Caco-2 (cell line): ENCODE results near the gene RAB26. TPM values are rescaled to one million over a fixed set of nuclear protein-coding genes. Genes with fewer than 3 reads are reported as not detected.
"Not testable (repeated sequence)": the region's sequence is repeated elsewhere in the genome, so short reads cannot be mapped to it uniquely, and the experiment has no call there.

Experiments used
- BruUV-seq: library from RNA; stranded (reverse); fragments of 400-500 nt; replicated peaks from 2 replicates; lab custom pipeline; 2021; lab: Mats Ljungman, UMichigan
- CTCF ChIA-PET: fragments of 300-600 bp; sonication (Branson Sonifier 250); formaldehyde crosslinking; loops from one replicate; lab custom pipeline; 2022; ENCODE audit warnings: antibody characterized with exemption; lab: Charles Lee
- POLR2A ChIA-PET: fragments of 300-600 bp; sonication (Branson Sonifier 250); formaldehyde crosslinking; loops from one replicate; lab custom pipeline; 2022; ENCODE audit warnings: antibody characterized with exemption; lab: Charles Lee
- DNase-seq, 2 experiments: peaks; one replicate each; pipeline versions ENCODE4 v3.0.0 to v3.0.0-alpha.2; 2020 to 2022
- H3K27me3 ChIP-seq: replicated peaks from 2 replicates; pipeline ENCODE4 v1.6.0; 2011; ENCODE audit warnings: low read length; ENCODE audit not compliant: control insufficient read depth, insufficient read depth
- H3K36me3 ChIP-seq: 2 replicates; pipeline ENCODE4 v1.5.1; 2011; ENCODE audit warnings: low read length; ENCODE audit not compliant: control insufficient read depth, insufficient read depth
- H3K4me1 ChIP-seq: fragments of 250-450 bp; sonication (Bioruptor Pico); 2 replicates; pipeline ENCODE4 v1.5.1; 2020; ENCODE audit warnings: mild to moderate bottlenecking
- H3K4me3 ChIP-seq: 2 replicates; pipeline ENCODE4 v1.5.1; 2011; ENCODE audit warnings: low read depth, mild to moderate bottlenecking, control low read depth, low read length
- H3K9me3 ChIP-seq: fragments of 250-450 bp; sonication (Bioruptor Pico); 2 replicates; pipeline ENCODE4 v1.5.1; 2020; ENCODE audit warnings: mild to moderate bottlenecking, moderate library complexity
- H3K27ac Mint-ChIP-seq: one replicate; pipeline ENCODE4 v1.8.0; 2022; ENCODE audit warnings: mixed read lengths; ENCODE audit not compliant: unreplicated experiment
- H3K27me3 Mint-ChIP-seq: one replicate; pipeline ENCODE4 v1.8.0; 2022; ENCODE audit warnings: mixed read lengths; ENCODE audit not compliant: insufficient read depth, unreplicated experiment
- H3K36me3 Mint-ChIP-seq: one replicate; pipeline ENCODE4 v1.8.0; 2022; ENCODE audit warnings: mild to moderate bottlenecking, mixed read lengths; ENCODE audit not compliant: insufficient read depth, unreplicated experiment
- H3K4me1 Mint-ChIP-seq: one replicate; pipeline ENCODE4 v1.8.0; 2022; ENCODE audit warnings: low read depth, mixed read lengths; ENCODE audit not compliant: unreplicated experiment
- H3K4me3 Mint-ChIP-seq: one replicate; pipeline ENCODE4 v1.8.0; 2022; ENCODE audit warnings: mild to moderate bottlenecking, moderate library complexity, mixed read lengths; ENCODE audit not compliant: unreplicated experiment
- H3K9me3 Mint-ChIP-seq: one replicate; pipeline ENCODE4 v1.8.0; 2022; ENCODE audit warnings: mixed read lengths; ENCODE audit not compliant: unreplicated experiment
- intact Hi-C: fragments of 100-400 bp; cut with micrococcal nuclease; formaldehyde crosslinking; loops from one replicate; pipeline ENCODE4 v1.10.0; 2022; ENCODE audit not compliant: unreplicated experiment
- total RNA-seq: library from RNA; stranded (reverse); gene quantifications from 2 replicates; pipeline ENCODE4 v1.2.3, GENCODE V29; 2022

Gene RAB26
- total RNA-seq, 1 experiment from 2014 or later = 1.0 TPM

DNA sequence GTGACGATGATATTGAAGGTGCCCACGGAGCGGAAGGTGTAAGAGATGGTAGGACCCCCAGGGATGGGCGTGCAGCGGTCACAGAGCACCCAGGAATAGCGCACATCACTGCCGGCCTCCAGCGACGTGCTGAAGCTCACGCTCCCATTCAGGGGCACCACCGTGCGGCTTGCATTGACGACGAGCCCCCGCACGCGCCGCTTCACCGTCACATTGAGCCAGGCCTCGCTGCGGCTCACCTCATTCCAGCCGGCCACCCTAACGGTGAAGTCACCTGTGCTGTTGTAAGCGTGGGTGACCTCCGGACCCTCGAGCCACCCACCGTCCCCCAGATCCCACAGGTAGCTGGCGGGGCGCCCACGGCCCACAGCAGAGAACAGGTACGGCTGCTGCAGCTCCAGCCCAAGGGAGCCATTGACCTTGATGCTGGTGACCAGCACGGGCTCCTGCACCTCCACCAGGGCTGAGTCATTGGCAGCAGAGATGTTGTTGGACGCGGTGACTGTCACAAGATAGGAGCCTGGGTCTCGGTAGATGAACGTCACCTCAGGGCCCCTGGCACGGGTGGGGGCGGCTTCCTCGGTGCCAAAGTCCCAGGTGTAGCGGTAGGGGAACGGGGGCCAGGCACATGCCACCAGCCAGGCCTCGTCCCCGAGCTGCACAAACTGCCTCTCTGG, 38.0 kb upstream of the RAB26 start:
- H3K9me3 Mint-ChIP-seq, H3K9me3 ChIP-seq, H3K27ac Mint-ChIP-seq, DNase-seq, H3K4me3 Mint-ChIP-seq, H3K27me3 Mint-ChIP-seq, H3K27me3 ChIP-seq, CTCF ChIA-PET, H3K36me3 ChIP-seq, H3K4me1 ChIP-seq, H3K4me1 Mint-ChIP-seq, intact Hi-C loops, H3K4me3 ChIP-seq, BruUV-seq, POLR2A ChIA-PET, H3K36me3 Mint-ChIP-seq: not testable (repeated sequence)

DNA sequence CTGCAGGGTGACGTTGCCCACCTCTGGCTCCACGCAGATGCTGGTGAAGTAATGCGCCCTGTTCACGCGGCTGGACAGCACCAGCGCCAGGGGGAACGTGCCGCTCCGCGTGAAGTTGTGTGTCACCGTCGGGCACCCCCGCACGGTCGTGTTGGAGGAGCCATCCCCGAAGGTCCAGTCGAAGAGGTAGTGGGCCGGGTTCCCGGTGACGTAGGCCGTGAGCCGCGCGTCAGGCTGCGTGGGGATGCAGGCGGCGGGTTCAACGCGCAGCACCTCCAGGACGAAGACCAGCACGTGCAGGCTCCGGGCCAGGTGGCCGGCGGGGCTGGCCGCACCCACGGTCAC, 37.4 kb upstream of the RAB26 start:
- H3K27ac Mint-ChIP-seq, CTCF ChIA-PET, H3K27me3 Mint-ChIP-seq, H3K9me3 ChIP-seq, H3K9me3 Mint-ChIP-seq, H3K27me3 ChIP-seq, H3K4me1 ChIP-seq, H3K4me1 Mint-ChIP-seq, BruUV-seq, DNase-seq, H3K36me3 ChIP-seq, H3K4me3 ChIP-seq, intact Hi-C loops, POLR2A ChIA-PET, H3K4me3 Mint-ChIP-seq, H3K36me3 Mint-ChIP-seq: not testable (repeated sequence)

- POLR2A ChIA-PET, DNase-seq, CTCF ChIA-PET, H3K4me1 ChIP-seq, BruUV-seq, H3K36me3 Mint-ChIP-seq, intact Hi-C loops, H3K36me3 ChIP-seq, H3K9me3 ChIP-seq, H3K27me3 Mint-ChIP-seq, H3K27me3 ChIP-seq, H3K4me1 Mint-ChIP-seq, H3K9me3 Mint-ChIP-seq, H3K4me3 Mint-ChIP-seq, H3K27ac Mint-ChIP-seq, H3K4me3 ChIP-seq: not testable (repeated sequence)
Observed at GRCh38 chr16:2111412-2112335, 36.8 kb upstream of the RAB26 start.

DNA sequence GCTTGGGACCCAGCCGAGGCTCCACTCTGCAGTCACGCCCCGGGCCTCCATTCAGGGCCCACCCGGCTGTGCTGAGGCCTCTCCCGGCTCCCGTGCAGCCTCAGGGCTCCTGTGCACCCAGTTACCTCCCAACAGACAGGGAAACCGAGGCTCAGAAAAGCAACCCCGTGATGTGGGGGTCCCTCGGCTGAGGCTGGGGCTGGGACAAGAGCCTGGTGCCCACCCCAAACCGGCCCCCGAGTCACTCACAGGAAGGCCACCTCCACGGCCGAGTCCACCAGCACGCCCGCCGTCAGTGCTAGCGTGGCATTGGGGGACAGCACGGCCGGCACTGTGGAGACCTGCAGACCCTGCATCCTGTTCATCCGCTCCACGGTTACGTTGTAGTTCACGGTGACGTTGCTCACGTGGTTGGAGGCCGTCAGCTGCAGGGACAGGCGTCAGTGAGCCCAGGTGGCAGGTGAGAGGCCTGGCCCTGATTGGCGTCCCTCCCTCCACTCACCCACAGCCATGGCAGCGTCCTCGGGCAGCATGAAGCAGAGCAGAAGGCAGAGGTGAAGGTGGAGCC, 35.8 kb upstream of the RAB26 start:
- H3K36me3 ChIP-seq, H3K4me3 ChIP-seq, CTCF ChIA-PET, H3K9me3 ChIP-seq, H3K4me3 Mint-ChIP-seq, H3K36me3 Mint-ChIP-seq, POLR2A ChIA-PET, H3K9me3 Mint-ChIP-seq, H3K27ac Mint-ChIP-seq, intact Hi-C loops, H3K27me3 Mint-ChIP-seq, H3K27me3 ChIP-seq, H3K4me1 Mint-ChIP-seq, DNase-seq, H3K4me1 ChIP-seq, BruUV-seq: not testable (repeated sequence)

DNA sequence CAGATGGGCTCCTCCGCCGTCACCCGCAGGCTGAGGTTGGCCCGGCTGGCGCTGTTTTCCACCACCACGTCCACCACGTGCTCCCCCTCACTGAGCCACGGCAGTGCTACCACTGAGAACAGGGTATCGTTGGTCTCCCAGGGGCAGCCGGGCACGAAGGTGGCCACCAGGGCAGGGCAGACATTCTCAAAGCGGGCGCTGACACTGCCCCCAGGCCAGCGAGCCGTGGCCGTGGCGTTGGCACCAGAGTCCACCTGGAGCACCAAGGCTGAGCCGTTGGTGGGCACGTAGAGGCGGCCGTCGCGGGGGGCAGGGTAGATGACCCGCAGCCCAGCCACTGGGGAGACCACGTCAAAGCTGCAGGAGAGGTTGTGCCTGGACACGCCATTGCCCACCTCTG, 34.2 kb upstream of the RAB26 start:
- H3K4me1 ChIP-seq, H3K27me3 ChIP-seq, BruUV-seq, H3K4me3 ChIP-seq, H3K36me3 ChIP-seq, H3K4me1 Mint-ChIP-seq, H3K27me3 Mint-ChIP-seq, H3K36me3 Mint-ChIP-seq, intact Hi-C loops, H3K4me3 Mint-ChIP-seq, POLR2A ChIA-PET, DNase-seq, H3K9me3 ChIP-seq, CTCF ChIA-PET, H3K9me3 Mint-ChIP-seq, H3K27ac Mint-ChIP-seq: not testable (repeated sequence)

DNA sequence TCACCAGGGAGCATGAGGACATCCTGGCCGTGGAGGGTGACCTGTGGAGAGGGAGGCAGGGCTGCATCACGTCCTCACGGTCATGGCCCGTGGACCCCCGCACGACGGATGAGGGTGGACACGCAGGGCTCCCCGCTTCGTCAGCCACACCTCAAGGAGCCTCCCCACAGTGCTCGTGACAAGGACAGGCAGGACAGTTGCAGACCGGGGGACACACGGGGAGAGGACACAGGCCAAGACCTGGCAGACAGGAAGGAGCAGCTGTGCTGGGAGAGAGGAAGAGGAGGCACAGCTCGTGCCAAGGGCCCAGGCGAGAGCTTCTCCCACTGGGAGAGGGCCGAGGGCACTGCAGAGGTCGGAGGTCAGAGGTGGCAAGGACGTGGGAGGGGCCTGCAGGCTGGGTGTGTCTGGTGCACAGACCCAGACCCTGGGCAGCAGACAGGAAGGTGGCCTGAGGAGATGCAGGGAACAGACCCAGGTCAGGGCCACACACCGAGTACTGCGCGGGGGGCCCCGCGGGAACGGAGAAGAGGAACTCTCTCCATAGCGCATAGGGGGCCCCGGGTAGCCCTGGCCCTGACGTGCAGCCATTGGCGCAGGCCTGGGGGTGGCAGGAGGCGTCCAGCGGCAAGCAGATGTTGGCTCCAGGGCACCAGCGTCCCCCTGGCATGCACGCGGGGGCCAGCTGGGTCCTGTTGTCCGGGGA, 33.4 kb upstream of the RAB26 start:
- CTCF ChIA-PET, H3K36me3 Mint-ChIP-seq, intact Hi-C loops, H3K27me3 ChIP-seq, BruUV-seq, H3K9me3 Mint-ChIP-seq, DNase-seq, H3K4me1 ChIP-seq, H3K4me3 Mint-ChIP-seq, H3K36me3 ChIP-seq, H3K27ac Mint-ChIP-seq, POLR2A ChIA-PET, H3K9me3 ChIP-seq, H3K4me3 ChIP-seq, H3K4me1 Mint-ChIP-seq, H3K27me3 Mint-ChIP-seq: not testable (repeated sequence)
